Endodermal cell (in vitro differentiated cells): ENCODE measurements around the gene DGKD. TPM values are rescaled to one million over a fixed set of nuclear protein-coding genes. Genes with fewer than 3 reads are reported as not detected.

Experiments used
- DNase-seq: peaks from one replicate; pipeline ENCODE4 v3.0.0-alpha.2; 2017
- H3K27ac ChIP-seq: 2 replicates; pipeline ENCODE4 v1.5.1; 2013; ENCODE audit warnings: mild to moderate bottlenecking, low read depth, low read length, moderate library complexity
- H3K27me3 ChIP-seq: 2 replicates; pipeline ENCODE4 v1.6.1; 2013; ENCODE audit warnings: mild to moderate bottlenecking, low read length, moderate library complexity; ENCODE audit not compliant: insufficient read depth, control insufficient read depth, poor library complexity, severe bottlenecking
- H3K36me3 ChIP-seq: 2 replicates; pipeline ENCODE4 v1.7.0; 2013; ENCODE audit warnings: mild to moderate bottlenecking, low read length, moderate library complexity; ENCODE audit not compliant: control insufficient read depth, insufficient read depth
- H3K4me1 ChIP-seq: one replicate; pipeline ENCODE4 v1.7.0; 2013; ENCODE audit warnings: low read length; ENCODE audit not compliant: control insufficient read depth, insufficient read depth
- H3K4me3 ChIP-seq: 2 replicates; pipeline ENCODE4 v1.5.1; 2013; ENCODE audit warnings: mild to moderate bottlenecking, low read length, moderate library complexity
- H3K9ac ChIP-seq: 2 replicates; pipeline ENCODE4 v1.6.1; 2013; ENCODE audit warnings: mild to moderate bottlenecking, low read length, moderate library complexity; ENCODE audit not compliant: poor library complexity, severe bottlenecking; ENCODE audit errors: extremely low read depth
- H3K9me3 ChIP-seq: 2 replicates; pipeline ENCODE4 v1.6.1; 2013; ENCODE audit warnings: mild to moderate bottlenecking, low read length, moderate library complexity; ENCODE audit not compliant: control insufficient read depth
- H3K27ac Mint-ChIP-seq: 2 replicates; pipeline ENCODE4 v1.8.0; 2020; ENCODE audit warnings: mixed read lengths
- H3K27me3 Mint-ChIP-seq: 2 replicates; pipeline ENCODE4 v1.8.0; 2021; ENCODE audit warnings: mild to moderate bottlenecking, mixed read lengths; ENCODE audit not compliant: insufficient read depth
- H3K36me3 Mint-ChIP-seq: 2 replicates; pipeline ENCODE4 v1.8.0; 2020; ENCODE audit warnings: low read depth, mixed read lengths
- H3K4me1 Mint-ChIP-seq: 2 replicates; pipeline ENCODE4 v1.8.0; 2020; ENCODE audit warnings: mixed read lengths
- H3K4me3 Mint-ChIP-seq: 2 replicates; pipeline ENCODE4 v1.8.0; 2020; ENCODE audit warnings: mild to moderate bottlenecking, moderate library complexity, mixed read lengths
- H3K9me3 Mint-ChIP-seq: 2 replicates; pipeline ENCODE4 v1.8.0; 2020; ENCODE audit warnings: mild to moderate bottlenecking, mixed read lengths
- CTCF ChIP-seq: fragments of 200-600 bp; sonication (generic); conservative IDR thresholded peaks from 2 replicates; pipeline ENCODE4 v1.5.0; 2021; ENCODE audit warnings: antibody characterized with exemption, mild to moderate bottlenecking
- WGBS, 2 experiments: methylation state at CpG; one replicate each; pipeline versions ENCODE4 v1.1.5 to v1.1.7; 2013; ENCODE audit warnings: missing lambda C conversion rate in 2 of 2, mixed read lengths in 1 of 2; ENCODE audit not compliant: insufficient coverage in 1 of 2, insufficient read length in 1 of 2; 5-methylcytosine and 5-hydroxymethylcytosine counted together
- total RNA-seq, 2 donors: library from RNA; stranded (reverse); fragmentation: NEBNext Ultra II Directional in 1 of 2; extraction: Animal tissue kit (Norgen Biotek cat#: 25700) in 1 of 2; gene quantifications; 2 replicates in 1 of 2; 3 replicates in 1 of 2; pipeline ENCODE4 v1.2.1, GENCODE V29; 2021

Gene DGKD
- total RNA-seq, 2 donors from 2014 or later: 39.2 to 46.9 TPM

- H3K9ac ChIP-seq: no peak overlapping the region
- no peak overlapping the region for H3K27ac ChIP-seq
- Mint-ChIP-seq H3K9me3 (no peaks in the 10 kb centered on the region), H3K36me3 (peaks cover 37% of the 10 kb centered on the region), H3K4me1 (no peaks in the 10 kb centered on the region), H3K4me3 (no peak overlapping the region), H3K27me3 (no peaks in the 10 kb centered on the region), H3K27ac (no peak overlapping the region)
- no peaks in the 10 kb centered on the region for H3K27me3 ChIP-seq
- H3K9me3 ChIP-seq: no peaks in the 10 kb centered on the region
- H3K4me1 ChIP-seq: no peaks in the 10 kb centered on the region
- TF ChIP-seq CTCF: no peak
- no peak overlapping the region for H3K4me3 ChIP-seq
- DNase-seq: no peak
- WGBS, 2 experiments: 96 to 97% methylated on average over 5 to 8 of the region's 8 CpGs
- peaks cover 16% of the 10 kb centered on the region for H3K36me3 ChIP-seq
These were observed 104.5 kb downstream of the DGKD start for GRCh38 chr2:233458826-233459225.

- no peaks in the 10 kb centered on the region for H3K27me3 ChIP-seq
- no peak overlapping the region for H3K27ac ChIP-seq
- no peaks in the 10 kb centered on the region for H3K9me3 ChIP-seq
- Mint-ChIP-seq H3K4me1 (no peaks in the 10 kb centered on the region), H3K36me3 (peaks cover 36% of the 10 kb centered on the region), H3K9me3 (no peaks in the 10 kb centered on the region), H3K4me3 (no peak overlapping the region), H3K27me3 (no peaks in the 10 kb centered on the region), H3K27ac (no peak overlapping the region)
- no peak overlapping the region for H3K4me3 ChIP-seq
- no peak overlapping the region for H3K9ac ChIP-seq
- H3K36me3 ChIP-seq: peaks cover 13% of the 10 kb centered on the region
- TF ChIP-seq CTCF: no peak
- H3K4me1 ChIP-seq: no peaks in the 10 kb centered on the region
- 90 to 94% methylated on average over 6 to 10 of the region's 10 CpGs for WGBS, 2 experiments
- no peak for DNase-seq
These were observed 105.1 kb downstream of the DGKD start for GRCh38 chr2:233459426-233459825.

- H3K27ac ChIP-seq: no peak overlapping the region
- H3K27me3 ChIP-seq: no peaks in the 10 kb centered on the region
- 90 to 92% methylated on average over 22 to 32 of the region's 32 CpGs for WGBS, 2 experiments
- H3K36me3 Mint-ChIP-seq: peaks cover 27% of the 10 kb centered on the region
- no peak overlapping the region for H3K4me3 ChIP-seq
- no peak overlapping the region for H3K27ac Mint-ChIP-seq
- DNase-seq: no peak
- no peak overlapping the region for H3K9ac ChIP-seq
- no peaks in the 10 kb centered on the region for H3K4me1 ChIP-seq
- H3K9me3 Mint-ChIP-seq: no peaks in the 10 kb centered on the region
- TF ChIP-seq CTCF: no peak
- peaks cover 1% of the 10 kb centered on the region for H3K36me3 ChIP-seq
- H3K4me1 Mint-ChIP-seq: no peaks in the 10 kb centered on the region
- H3K9me3 ChIP-seq: no peaks in the 10 kb centered on the region
- no peak overlapping the region for H3K4me3 Mint-ChIP-seq
- H3K27me3 Mint-ChIP-seq: no peaks in the 10 kb centered on the region
These were observed 106.6 kb downstream of the DGKD start for GRCh38 chr2:233460726-233461441.
